K562 (cell line): ENCODE data around the gene ALKBH8. TPM values are rescaled to one million over a fixed set of nuclear protein-coding genes. Genes with fewer than 3 reads are reported as not detected.

Experiments used
- ATAC-seq: fragments of 200-7000 bp; cut with Tn5 transposase; 3 replicates; pipeline ENCODE4 v1.9.1; 2020; ENCODE audit warnings: moderate library complexity
- BruUV-seq: library from RNA; stranded (reverse); fragments of 400-500 nt; replicated peaks from 2 replicates; lab custom pipeline; 2021; lab: Mats Ljungman, UMichigan
- CTCF ChIA-PET: fragments of 300-600 bp; formaldehyde crosslinking; extraction: SDS; loops from one replicate; lab custom pipeline; 2021; ENCODE audit warnings: low intra/inter-chr PET ratio; lab: Yijun Ruan, JAX
- POLR2A ChIA-PET: fragments of 300-600, 350-650 bp; sonication (Branson Sonifier 250); formaldehyde crosslinking; extraction: SDS; loops from one replicate; lab custom pipeline; 2021; ENCODE audit warnings: antibody characterized with exemption, inconsistent platforms; lab: Yijun Ruan, JAX
- DNase-seq, 4 experiments: peaks; one replicate each; pipeline versions ENCODE4 v3.0.0 to v3.0.0-alpha.2; 2011 to 2018; ENCODE audit warnings: low spot score in 3 of 4, mixed read lengths in 3 of 4; ENCODE audit errors: extremely low read depth in 1 of 4
- FAIRE-seq: peaks from 2 replicates; lab custom pipeline; 2011; peaks lifted over from hg19 to GRCh38; lab: Jason Lieb, UNC
- H2AFZ ChIP-seq: 2 replicates; pipeline ENCODE4 v1.6.0; 2011; ENCODE audit warnings: low read depth, low read length, control low read depth, inconsistent platforms
- H3K27ac ChIP-seq: fragments of 200-600 bp; 3 replicates; pipeline ENCODE4 v1.8.0; 2011; ENCODE audit warnings: low read depth, mild to moderate bottlenecking, control low read depth, inconsistent platforms, low read length, moderate library complexity, mixed read lengths; ENCODE audit errors: extremely low read depth
- H3K27me3 ChIP-seq, 2 experiments: fragments of 300-600 bp in 1 of 2; 2 replicates in 1 of 2; 3 replicates in 1 of 2; pipeline versions ENCODE4 v1.6.0 to v1.8.0; 2011; ENCODE audit warnings: inconsistent platforms in 2 of 2, low read length in 2 of 2, mild to moderate bottlenecking in 1 of 2, mixed read lengths in 1 of 2, moderate library complexity in 1 of 2; ENCODE audit not compliant: control insufficient read depth in 2 of 2, insufficient read depth in 2 of 2
- H3K36me3 ChIP-seq: fragments of 300-600 bp; 3 replicates; pipeline ENCODE4 v1.8.0; 2011; ENCODE audit warnings: mild to moderate bottlenecking, low read length, inconsistent platforms; ENCODE audit not compliant: control insufficient read depth, insufficient read depth
- H3K4me1 ChIP-seq, 2 experiments: fragments of 200-600 bp in 1 of 2; replicated peaks in 1 of 2; 2 replicates in 1 of 2; 3 replicates in 1 of 2; pipeline versions ENCODE4 v1.5.1 to v1.8.0; 2011; ENCODE audit warnings: inconsistent platforms in 2 of 2, low read length in 2 of 2, mild to moderate bottlenecking in 1 of 2, mixed read lengths in 1 of 2, moderate library complexity in 1 of 2; ENCODE audit not compliant: control insufficient read depth in 2 of 2, insufficient read depth in 2 of 2
- H3K4me2 ChIP-seq: 2 replicates; pipeline ENCODE4 v1.6.1; 2011; ENCODE audit warnings: low read length, control low read depth, inconsistent platforms, mixed read lengths; ENCODE audit not compliant: insufficient read depth
- H3K4me3 ChIP-seq: fragments of 200-600 bp; sonication (generic), shearing (Covaris generic); 2 replicates; pipeline ENCODE4 v1.5.1; 2016; ENCODE audit warnings: control low read depth, inconsistent platforms
- H3K79me2 ChIP-seq: fragments of 200-600 bp; 3 replicates; pipeline ENCODE4 v1.8.0; 2011; ENCODE audit warnings: low read length, inconsistent platforms; ENCODE audit not compliant: control insufficient read depth, insufficient read depth
- H3K9ac ChIP-seq, 2 experiments: 2 replicates each; pipeline versions ENCODE4 v1.6.0 to v1.6.1; 2011; ENCODE audit warnings: low read depth in 2 of 2, low read length in 2 of 2, control low read depth in 1 of 2, inconsistent platforms in 1 of 2, mild to moderate bottlenecking in 1 of 2, mixed read lengths in 1 of 2; ENCODE audit not compliant: insufficient read depth in 1 of 2
- H3K9me1 ChIP-seq: one replicate; pipeline ENCODE4 v1.6.0; 2011; ENCODE audit warnings: inconsistent platforms, mild to moderate bottlenecking, low read length, moderate library complexity; ENCODE audit not compliant: control insufficient read depth, insufficient read depth
- H3K9me3 ChIP-seq: replicated peaks from 2 replicates; pipeline ENCODE4 v1.5.1; 2011; ENCODE audit warnings: low read depth, low read length, inconsistent platforms; ENCODE audit not compliant: control insufficient read depth, insufficient read depth
- H4K20me1 ChIP-seq: replicated peaks from 2 replicates; pipeline ENCODE4 v1.6.1; 2011; ENCODE audit warnings: low read length, inconsistent platforms, mixed read lengths; ENCODE audit not compliant: control insufficient read depth, insufficient read depth
- HDAC3 ChIP-seq: fragments of 450-650 bp; IDR thresholded peaks from 2 replicates; pipeline ENCODE4 v1.6.1; 2018; ENCODE audit warnings: borderline replicate concordance, mild to moderate bottlenecking, moderate library complexity; ENCODE audit not compliant: partially characterized antibody
- HNRNPLL ChIP-seq: fragments of 200-400 bp; formaldehyde crosslinking; IDR thresholded peaks from 2 replicates; pipeline ENCODE4 v1.6.1; 2017; ENCODE audit warnings: low read length, low read depth, mild to moderate bottlenecking; ENCODE audit not compliant: poor library complexity, severe bottlenecking
- SMARCA5 ChIP-seq: fragments of 450-650 bp; IDR thresholded peaks from 2 replicates; pipeline ENCODE4 v1.6.1; 2016
- ZBTB11 ChIP-seq, 3 experiments: fragments of 200-800 bp in 1 of 3; fragments of 250-450 bp in 1 of 3; fragments of 450-650 bp in 1 of 3; sonication (Bioruptor Pico) in 1 of 3; sonication (Bioruptor generic) in 1 of 3; formaldehyde crosslinking in 1 of 3; IDR thresholded peaks; 2 replicates each; pipeline versions ENCODE4 v1.6.1 to v1.8.0; 2016 to 2022; ENCODE audit warnings: mild to moderate bottlenecking in 2 of 3, missing genetic modification characterization in 2 of 3, missing compliant biosample characterization in 1 of 3, moderate library complexity in 1 of 3
- ZKSCAN1 ChIP-seq: fragments of 150-350 bp; IDR thresholded peaks from 2 replicates; pipeline ENCODE4 v1.6.1; 2016; ENCODE audit warnings: low read depth, low read length
- ZNF174 ChIP-seq: fragments of 250-450 bp; sonication (Bioruptor Pico); IDR thresholded peaks from 2 replicates; pipeline ENCODE4 v1.4.0; 2020; ENCODE audit warnings: mild to moderate bottlenecking
- ZNF197 ChIP-seq: fragments of 200-800 bp; sonication (Bioruptor generic); IDR thresholded peaks from 2 replicates; pipeline ENCODE4 v1.6.1; 2016; ENCODE audit warnings: low read depth, missing genetic modification characterization, missing compliant biosample characterization
- WGBS: fragments of 100-300 bp; shearing (Covaris generic); methylation state at CpG from one replicate; pipeline ENCODE4 v1.1.6; 2016; ENCODE audit warnings: low coverage, mixed read lengths; ENCODE audit not compliant: insufficient coverage; ENCODE audit errors: missing lambda C conversion rate; 5-methylcytosine and 5-hydroxymethylcytosine counted together
- in situ Hi-C: fragments of 300-500 bp; cut with MboI; formaldehyde crosslinking; loops from 4 replicates; pipeline ENCODE4 v1.15.0; 2018; ENCODE audit warnings: inconsistent platforms, mixed read lengths
- intact Hi-C: fragments of 100-400 bp; cut with micrococcal nuclease; formaldehyde crosslinking; loops from 2 replicates; pipeline ENCODE4 v1.14.2; 2022
- polyA plus RNA-seq, 8 experiments: library from polyadenylated mRNA; depleted of rRNA in 4 of 8; stranded (reverse) in 5 of 8; unstranded in 3 of 8; fragments of >200 nt; fragmentation: Nextera tagmentation in 2 of 8; fragmentation: Illumina TruSeq in 1 of 8; extraction: Ambion mirVana in 2 of 8; extraction: Trizol in 1 of 8; gene quantifications; 2 replicates each; pipeline versions ENCODE4 v1.2.1 to v1.2.3, GENCODE V29; 2011 to 2014; ENCODE audit warnings: inconsistent platforms in 1 of 8, missing spikeins in 1 of 8
- total RNA-seq, 7 experiments: library from RNA; depleted of rRNA in 6 of 7; stranded (reverse); fragments of >200 nt in 6 of 7; fragmentation: Illumina TruSeq in 2 of 7; extraction: Trizol in 2 of 7; gene quantifications; 2 replicates each; pipeline versions ENCODE4 v1.2.1 to v1.2.3, GENCODE V29; 2011 to 2021; ENCODE audit warnings: low replicate concordance in 1 of 7

ALKBH8 gene
- total and polyA plus RNA-seq, 9 of the 15 experiments (the other 6 are each of a cell fraction or from before 2014, with no cell fraction given): 4.3 to 14.4 (median 9.1) TPM

DNA sequence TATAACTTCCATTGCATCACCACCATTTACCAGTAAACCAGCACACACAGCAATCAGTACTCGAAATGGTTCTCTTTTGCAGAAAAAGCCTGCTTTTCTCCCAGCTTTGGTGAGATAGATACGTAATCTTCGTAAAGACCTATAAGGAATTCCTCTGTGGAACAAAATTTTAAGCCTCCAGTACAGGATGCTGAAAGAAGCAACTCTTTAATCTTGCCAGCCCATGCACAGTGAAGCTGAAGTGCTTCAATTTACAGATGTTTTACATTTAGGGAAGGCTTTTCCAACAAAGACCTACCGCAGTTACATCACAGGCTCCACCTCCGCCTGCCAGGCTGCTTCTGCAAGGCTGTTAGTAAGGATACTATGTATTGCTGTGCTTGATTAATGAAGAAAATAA is 27.3 kb upstream of the ALKBH8 start:
- Histone ChIP-seq H2AFZ (no peak overlapping the region), H3K9me3 (0 out of 2 replicates have a peak, but pooled peaks cover 1% of the 10 kb centered on the region), H3K36me3 (no peaks in the 10 kb centered on the region), H3K4me1 (peaks cover 0 to 14% of the 10 kb centered on the region in 2 experiments; a peak in 2 of 5 replicates), H3K9ac (no peak overlapping the region), H3K4me2 (no peak overlapping the region), H4K20me1 (no peaks in the 10 kb centered on the region), H3K4me3 (no peak overlapping the region), H3K9me1 (no peaks in the 10 kb centered on the region)
- in situ Hi-C loops (no loop called here), intact Hi-C loops (no loop called here)
- 0% methylated on average over 5 of the region's 5 CpGs for WGBS
- CTCF ChIA-PET: no interaction called here
- POLR2A ChIA-PET: interaction anchor here (0.6 to 1.2 kb wide), 3 partner anchors 13 to 46 kb away, joined by 3 to 4 read pairs (median 3); no protein-coding TSS in a partner anchor
- no peak for ATAC-seq
- no TSS peak for BruUV-seq
- TF ChIP-seq HNRNPLL (peak; percentile 92), HDAC3 (peak; percentile 25), ZKSCAN1 (no peak)
- TF ChIP-seq, all 486 proteins: peak for 2
- Histone ChIP-seq H3K27ac (no peak overlapping the region), H3K27me3 (peaks cover 25 to 27% of the 10 kb centered on the region in 2 experiments; a peak in 4 of 5 replicates), H3K79me2 (no peaks in the 10 kb centered on the region)
- DNase-seq: no peak
- FAIRE-seq: no peak

DNA sequence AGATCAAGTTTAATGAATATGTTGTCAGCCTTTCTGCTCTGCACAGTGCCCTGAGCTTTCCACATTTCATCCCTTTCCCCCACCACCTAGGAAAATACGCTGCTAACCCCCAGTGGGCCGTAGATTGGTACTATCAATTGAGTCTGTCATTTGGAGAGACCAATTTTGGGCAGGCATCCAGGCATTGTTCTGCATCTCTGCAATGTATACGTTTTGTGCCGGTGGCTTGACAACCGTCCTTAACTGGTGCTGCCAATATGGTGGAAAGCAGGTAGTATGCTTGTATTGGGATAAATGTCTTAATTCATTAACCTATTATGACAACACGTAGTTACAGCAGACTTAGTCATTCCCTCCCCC is 26.7 kb upstream of the ALKBH8 start:
- H3K9ac ChIP-seq: no peak overlapping the region
- POLR2A ChIA-PET: interaction anchor here (0.6 kb wide), 1 partner anchor 13 kb away, joined by 4 read pairs; no protein-coding TSS in a partner anchor
- no TSS peak for BruUV-seq
- ATAC-seq: no peak
- intact Hi-C loops: no loop called here
- no peak for TF ChIP-seq ZNF174
- no peak for TF ChIP-seq SMARCA5
- no peak for TF ChIP-seq ZNF197 (CRISPR knock-in tag)
- no peak for TF ChIP-seq ZBTB11 (CRISPR knock-in tag; IDR thresholded peaks at IDR 0.05)
- 0 out of 2 replicates have a peak, but pooled peaks cover 1% of the 10 kb centered on the region for H3K9me3 ChIP-seq
- H3K79me2 ChIP-seq: no peaks in the 10 kb centered on the region
- H3K27me3 ChIP-seq: peaks cover 25 to 27% of the 10 kb centered on the region in 2 experiments; a peak in 4 of 5 replicates
- WGBS: 9% methylated on average over 6 of the region's 6 CpGs
- peaks cover 0 to 14% of the 10 kb centered on the region in 2 experiments; a peak in 2 of 5 replicates for H3K4me1 ChIP-seq
- no peak overlapping the region for H2AFZ ChIP-seq
- CTCF ChIA-PET: no interaction called here
- no peaks in the 10 kb centered on the region for H3K9me1 ChIP-seq
- H3K4me3 ChIP-seq: no peak overlapping the region
- no peak for FAIRE-seq
- H3K36me3 ChIP-seq: no peaks in the 10 kb centered on the region
- in situ Hi-C loops: no loop called here
- H4K20me1 ChIP-seq: no peaks in the 10 kb centered on the region
- H3K4me2 ChIP-seq: no peak overlapping the region
- DNase-seq: no peak
- no peak overlapping the region for H3K27ac ChIP-seq
